ENCODE results near the gene FCHSD2.

Gene FCHSD2
- 34.5 to 76.0 (median 49.1) reads per million in 9 experiments for total RNA-seq

DNA sequence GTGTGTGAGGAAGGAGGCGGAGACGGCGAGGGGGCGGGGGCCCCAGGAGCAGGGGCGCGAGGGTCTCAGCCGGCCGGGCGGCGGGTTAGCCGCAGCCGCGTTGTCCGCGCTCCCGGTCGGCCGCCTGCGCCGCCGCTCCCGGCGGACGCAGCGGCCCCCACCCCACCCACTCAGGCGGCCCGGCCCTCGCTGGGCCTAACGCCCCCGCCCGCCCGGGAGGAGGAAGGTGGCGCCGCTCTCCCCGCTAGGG lies at the start of gene FCHSD2:
TSS of gene FCHSD2 (minus strand) at position 191 of the 250 bp plus-strand sequence. CDS start 441 bp downstream, outside the sequence.
- Mint-ChIP-seq H3K4me1 (ENCODE audit: low read depth in 2 of 2) (peaks cover 25 to 42% of the 10 kb centered on the region in 2 donors), H3K27me3 (no peaks in the 10 kb centered on the region), H3K36me3 (ENCODE audit: insufficient read depth) (peaks cover 37% of the 10 kb centered on the region), H3K9me3 (no peaks in the 10 kb centered on the region), H3K4me3 (peak within 1 kb of the TSS; percentile 94 to 96), H3K27ac (peak within 1 kb of the TSS; percentile 93 to 98)
- ATAC-seq (replicated peaks) (no peak), DNase-seq (no peak)

DNA sequence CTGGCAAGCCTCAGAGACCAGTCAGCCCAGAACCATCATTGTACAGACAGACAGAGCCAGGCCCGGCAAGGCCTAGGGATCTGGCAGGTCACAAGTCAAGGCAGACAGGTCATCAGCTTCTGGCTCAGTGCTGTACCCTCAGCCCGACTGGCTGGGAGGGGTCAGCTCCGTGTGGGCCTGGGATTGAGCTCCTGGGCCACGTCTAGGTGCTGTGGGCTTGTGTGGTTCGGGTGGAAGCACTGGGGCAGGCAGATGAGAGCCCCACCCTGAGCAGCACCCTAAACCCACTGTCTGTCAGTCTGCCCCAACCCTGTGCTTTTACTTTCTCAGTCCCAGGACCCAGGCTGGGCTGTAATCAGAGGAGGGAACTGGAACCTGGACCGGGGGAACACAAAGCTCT lies 49.0 kb upstream of the FCHSD2 start:
- Mint-ChIP-seq H3K4me3 (no peak overlapping the region), H3K4me1 (ENCODE audit: low read depth in 2 of 2) (no peaks in the 10 kb centered on the region), H3K9me3 (no peaks in the 10 kb centered on the region), H3K27ac (peak overlapping the region in 1 of 2 donors; percentile 12), H3K27me3 (peaks cover 0 to 11% of the 10 kb centered on the region in 2 donors), H3K36me3 (ENCODE audit: insufficient read depth) (no peaks in the 10 kb centered on the region)
- DNase-seq, result no peak
- no peak for ATAC-seq (replicated peaks)

GRCh38 chr11:73190557-73190885 lies 48.4 kb upstream of the FCHSD2 start:
- ATAC-seq (replicated peaks), result no peak
- DNase-seq, result no peak
- Mint-ChIP-seq H3K27ac (peak overlapping the region; percentile 0 to 12), H3K9me3 (no peaks in the 10 kb centered on the region), H3K4me3 (no peak overlapping the region), H3K27me3 (peaks cover 0 to 18% of the 10 kb centered on the region in 2 donors), H3K36me3 (ENCODE audit: insufficient read depth) (no peaks in the 10 kb centered on the region), H3K4me1 (ENCODE audit: low read depth in 2 of 2) (no peaks in the 10 kb centered on the region)

GRCh38 chr11:73189723-73190556 lies 47.8 kb upstream of the FCHSD2 start:
- ATAC-seq (replicated peaks), result no peak
- Mint-ChIP-seq H3K4me1 (ENCODE audit: low read depth in 2 of 2) (peaks cover 0 to 4% of the 10 kb centered on the region in 2 donors), H3K27ac (peak overlapping the region in 1 of 2 donors; percentile 0), H3K4me3 (no peak overlapping the region), H3K9me3 (no peaks in the 10 kb centered on the region), H3K36me3 (ENCODE audit: insufficient read depth) (no peaks in the 10 kb centered on the region), H3K27me3 (peaks cover 0 to 23% of the 10 kb centered on the region in 2 donors)
- no peak for DNase-seq

DNA sequence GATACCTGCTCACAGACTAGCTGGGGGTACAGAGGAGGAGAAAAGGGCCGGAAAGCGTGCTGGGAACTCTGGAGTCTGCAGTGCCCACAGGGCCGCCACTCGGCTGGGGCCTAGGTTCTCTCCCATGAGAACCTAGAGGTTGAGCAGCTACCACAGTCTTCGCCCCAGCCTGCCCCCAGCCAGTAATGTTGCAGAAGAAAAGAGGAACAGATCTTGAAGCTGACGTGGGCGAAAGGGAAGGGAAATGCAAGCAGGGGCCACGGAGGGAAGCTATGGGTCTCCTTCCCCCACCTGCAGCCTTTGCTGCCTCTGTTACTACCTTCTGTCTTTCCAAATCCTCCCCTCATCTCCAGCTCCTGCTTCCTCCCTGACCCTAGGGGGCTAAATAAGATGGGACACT lies 47.2 kb upstream of the FCHSD2 start:
- peaks cover 0 to 30% of the 10 kb centered on the region in 2 donors for H3K27me3 Mint-ChIP-seq
- H3K4me3 Mint-ChIP-seq, result no peak overlapping the region
- no peak overlapping the region for H3K27ac Mint-ChIP-seq
- DNase-seq (no peak), ATAC-seq (replicated peaks) (peak; percentile 64)
- peaks cover 0 to 5% of the 10 kb centered on the region in 2 donors for H3K4me1 Mint-ChIP-seq (ENCODE audit: low read depth in 2 of 2)
- H3K36me3 Mint-ChIP-seq (ENCODE audit: insufficient read depth), result no peaks in the 10 kb centered on the region
- no peaks in the 10 kb centered on the region for H3K9me3 Mint-ChIP-seq

- Mint-ChIP-seq H3K27me3 (peaks cover under 1 to 33% of the 10 kb centered on the region in 2 donors), H3K9me3 (no peaks in the 10 kb centered on the region), H3K27ac (no peak overlapping the region), H3K4me3 (no peak overlapping the region), H3K36me3 (ENCODE audit: insufficient read depth) (no peaks in the 10 kb centered on the region), H3K4me1 (ENCODE audit: low read depth in 2 of 2) (peaks cover 0 to 5% of the 10 kb centered on the region in 2 donors)
- DNase-seq (no peak), ATAC-seq (replicated peaks) (no peak)
Observed at GRCh38 chr11:73188301-73188700, 46.2 kb upstream of the FCHSD2 start.

DNA sequence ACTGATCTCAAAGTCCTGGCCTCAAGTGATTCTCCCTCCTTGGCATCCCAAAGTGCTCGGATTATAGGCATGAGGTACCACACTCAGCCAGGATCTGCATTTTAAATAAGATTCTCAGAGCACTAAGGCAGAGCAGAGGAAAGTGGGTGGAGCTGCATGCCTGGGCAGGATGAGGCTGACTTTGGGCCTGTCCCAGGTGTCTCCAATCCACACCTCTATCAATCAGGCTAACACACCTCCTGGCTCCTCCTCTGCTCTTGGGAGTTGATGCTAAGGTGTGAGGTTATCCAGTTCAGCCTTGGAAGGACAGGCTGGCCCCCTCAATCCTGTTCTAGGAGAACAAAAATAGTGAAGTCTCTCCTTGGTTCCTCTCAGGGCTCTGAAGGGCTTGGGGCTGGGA lies 45.7 kb upstream of the FCHSD2 start:
- Mint-ChIP-seq H3K27me3 (peaks cover 5 to 38% of the 10 kb centered on the region in 2 donors), H3K27ac (no peak overlapping the region), H3K4me1 (ENCODE audit: low read depth in 2 of 2) (peaks cover 0 to 5% of the 10 kb centered on the region in 2 donors), H3K4me3 (no peak overlapping the region), H3K9me3 (no peaks in the 10 kb centered on the region), H3K36me3 (ENCODE audit: insufficient read depth) (no peaks in the 10 kb centered on the region)
- ATAC-seq (replicated peaks) (no peak), DNase-seq (no peak)

GRCh38 chr11:73186886-73187285 lies 44.8 kb upstream of the FCHSD2 start:
- peaks cover 7 to 41% of the 10 kb centered on the region in 2 donors for H3K27me3 Mint-ChIP-seq
- H3K27ac Mint-ChIP-seq, result no peak overlapping the region
- peaks cover 0 to 5% of the 10 kb centered on the region in 2 donors for H3K4me1 Mint-ChIP-seq (ENCODE audit: low read depth in 2 of 2)
- no peaks in the 10 kb centered on the region for H3K9me3 Mint-ChIP-seq
- no peak for ATAC-seq (replicated peaks)
- no peaks in the 10 kb centered on the region for H3K36me3 Mint-ChIP-seq (ENCODE audit: insufficient read depth)
- H3K4me3 Mint-ChIP-seq, result no peak overlapping the region
- DNase-seq, result no peak

DNA sequence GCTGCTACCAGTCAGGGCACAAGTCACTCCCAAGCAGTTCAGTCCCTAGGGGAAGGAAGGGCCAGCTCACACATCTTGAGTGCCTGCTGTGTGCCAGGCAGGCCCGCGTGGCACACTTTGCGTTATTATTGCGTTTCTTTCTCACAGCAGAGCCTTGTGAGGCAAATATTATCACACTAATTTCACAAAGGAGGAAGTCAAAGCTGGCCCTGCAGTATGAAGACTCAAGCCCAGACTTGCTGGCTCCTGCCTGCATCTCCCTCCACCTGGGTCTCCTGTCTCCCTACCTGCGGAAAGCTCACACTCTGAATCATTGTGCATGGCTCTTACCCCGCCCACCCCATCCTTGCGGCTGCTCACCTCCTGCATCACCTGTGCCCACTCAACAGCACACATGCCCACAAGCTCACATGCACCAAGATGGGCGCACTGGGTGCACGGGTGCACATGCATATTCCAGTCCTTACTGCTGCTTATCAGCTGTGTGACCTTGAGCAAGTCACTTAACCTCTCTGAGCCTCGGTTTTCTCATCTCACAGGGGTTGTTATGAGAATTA lies 44.3 kb upstream of the FCHSD2 start:
- DNase-seq (no peak), ATAC-seq (replicated peaks) (no peak)
- H3K27ac Mint-ChIP-seq, result no peak overlapping the region

DNA sequence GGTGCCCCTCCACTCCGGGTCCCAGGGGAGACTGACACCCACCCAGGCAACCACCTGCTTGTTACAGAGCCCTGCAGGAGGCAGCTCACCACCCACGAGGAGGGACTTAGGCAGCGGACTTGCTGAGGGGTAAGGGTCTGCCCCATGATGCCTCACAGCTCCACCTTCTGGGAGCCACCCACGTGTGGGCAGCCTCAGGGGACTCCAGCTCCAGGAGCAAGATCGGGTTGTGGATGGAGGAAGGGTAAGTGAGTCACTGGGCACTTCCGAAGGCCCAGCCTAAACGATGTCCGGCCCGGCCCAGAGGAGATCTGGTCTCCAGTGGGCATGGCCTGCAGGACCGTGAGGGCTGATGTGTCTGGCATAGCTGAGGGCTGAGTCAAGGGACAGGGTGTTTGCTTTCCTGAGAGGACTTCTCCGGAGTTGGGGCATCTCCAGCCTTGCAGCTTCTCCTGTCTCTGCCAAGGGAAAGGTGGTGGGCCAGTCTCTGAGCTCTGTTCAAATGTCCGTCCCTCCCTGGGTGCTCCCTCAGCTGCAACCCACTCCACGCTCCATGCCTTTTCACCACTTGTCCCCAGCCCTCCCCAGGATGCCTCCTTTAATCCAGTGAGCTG lies 43.7 kb upstream of the FCHSD2 start:
- no peak for ATAC-seq (replicated peaks)
- peaks cover 0 to 5% of the 10 kb centered on the region in 2 donors for H3K4me1 Mint-ChIP-seq (ENCODE audit: low read depth in 2 of 2)
- no peak overlapping the region for H3K27ac Mint-ChIP-seq
- H3K9me3 Mint-ChIP-seq, result no peaks in the 10 kb centered on the region
- peaks cover 7 to 41% of the 10 kb centered on the region in 2 donors for H3K27me3 Mint-ChIP-seq
- H3K4me3 Mint-ChIP-seq, result peak overlapping the region in 1 of 2 donors; percentile 21
- DNase-seq, result no peak
- no peaks in the 10 kb centered on the region for H3K36me3 Mint-ChIP-seq (ENCODE audit: insufficient read depth)

More for the DNA sequence above, 44.3 kb upstream of the FCHSD2 start:
- H3K4me1 Mint-ChIP-seq (ENCODE audit: low read depth in 2 of 2), result peaks cover 0 to 5% of the 10 kb centered on the region in 2 donors
- peak overlapping the region in 1 of 2 donors; percentile 21 for H3K4me3 Mint-ChIP-seq
- no peaks in the 10 kb centered on the region for H3K36me3 Mint-ChIP-seq (ENCODE audit: insufficient read depth)
- H3K27me3 Mint-ChIP-seq, result peaks cover 7 to 41% of the 10 kb centered on the region in 2 donors
- H3K9me3 Mint-ChIP-seq, result no peaks in the 10 kb centered on the region

DNA sequence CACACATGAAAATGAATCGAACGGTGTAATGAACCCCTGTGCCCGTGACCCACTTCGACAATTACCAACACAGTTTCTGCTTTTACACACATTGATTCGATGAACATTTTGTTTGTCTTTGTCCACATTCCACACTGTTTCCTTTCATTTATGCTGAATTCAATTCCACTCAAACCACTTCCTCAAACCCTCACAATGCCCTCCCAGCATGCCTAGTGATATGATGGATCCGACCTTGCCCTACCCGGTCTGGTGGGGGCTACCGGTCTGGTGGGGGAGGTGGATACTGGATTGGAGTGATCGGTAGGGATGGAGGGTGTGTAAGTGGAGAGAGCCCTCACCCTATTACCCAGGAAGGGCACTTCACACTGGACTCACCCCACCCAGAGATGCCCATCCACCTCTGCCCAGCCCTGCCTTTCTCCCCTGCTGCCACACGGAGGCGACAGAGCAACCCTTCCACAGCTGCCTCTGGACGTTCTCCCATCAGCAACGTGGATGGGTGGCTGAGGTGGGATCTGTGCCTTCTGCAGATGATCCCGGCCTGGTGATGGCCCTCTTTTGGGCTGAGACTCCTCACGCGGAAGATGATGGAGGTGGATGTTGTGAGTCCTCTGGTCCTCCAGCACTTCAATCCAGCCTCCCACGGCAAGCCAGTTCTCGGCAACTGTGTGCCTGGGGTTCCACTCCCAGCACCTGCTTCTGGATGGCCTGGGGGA lies 43.0 kb upstream of the FCHSD2 start:
- Mint-ChIP-seq H3K9me3 (no peaks in the 10 kb centered on the region), H3K36me3 (ENCODE audit: insufficient read depth) (no peaks in the 10 kb centered on the region), H3K27ac (no peak overlapping the region), H3K27me3 (peaks cover 7 to 41% of the 10 kb centered on the region in 2 donors), H3K4me3 (no peak overlapping the region), H3K4me1 (ENCODE audit: low read depth in 2 of 2) (peaks cover 0 to 5% of the 10 kb centered on the region in 2 donors)
- ATAC-seq (replicated peaks) (peak; percentile 63), DNase-seq (peak; percentile 26 to 31 (median 27))

- Mint-ChIP-seq H3K36me3 (ENCODE audit: insufficient read depth) (no peaks in the 10 kb centered on the region), H3K27ac (no peak overlapping the region), H3K4me3 (no peak overlapping the region), H3K4me1 (ENCODE audit: low read depth in 2 of 2) (peaks cover 0 to 7% of the 10 kb centered on the region in 2 donors), H3K27me3 (peaks cover 7 to 35% of the 10 kb centered on the region in 2 donors), H3K9me3 (no peaks in the 10 kb centered on the region)
- ATAC-seq (replicated peaks) (no peak), DNase-seq (no peak)
Observed at GRCh38 chr11:73182824-73183321, 40.8 kb upstream of the FCHSD2 start.

DNA sequence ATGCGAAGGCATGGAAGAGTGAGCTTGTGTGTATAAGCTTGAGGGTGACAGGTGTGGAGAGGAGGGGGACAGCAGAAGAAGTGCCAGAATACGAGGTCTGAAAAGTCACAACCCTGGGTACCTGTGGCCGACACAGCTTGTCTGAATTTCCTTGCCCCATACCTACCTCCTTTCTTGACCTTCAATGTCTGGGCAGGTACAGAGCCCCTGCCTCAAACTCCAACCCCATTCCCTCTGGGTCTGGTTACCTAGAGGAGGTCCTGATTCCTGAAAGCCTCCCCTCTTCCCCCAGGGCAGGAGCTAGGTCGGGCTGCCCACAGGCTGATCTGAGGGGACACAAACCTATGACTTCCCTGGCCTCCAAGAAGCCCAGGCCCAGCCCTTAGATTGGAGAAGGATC lies 36.6 kb upstream of the FCHSD2 start:
- Mint-ChIP-seq H3K9me3 (no peaks in the 10 kb centered on the region), H3K27ac (no peak overlapping the region), H3K4me1 (ENCODE audit: low read depth in 2 of 2) (peaks cover 0 to 6% of the 10 kb centered on the region in 2 donors), H3K36me3 (ENCODE audit: insufficient read depth) (no peaks in the 10 kb centered on the region), H3K4me3 (no peak overlapping the region), H3K27me3 (peaks cover 7 to 10% of the 10 kb centered on the region in 2 donors)
- no peak for ATAC-seq (replicated peaks)
- DNase-seq, result no peak

Data from effector memory CD8-positive, alpha-beta T cell (primary cell).